SJSA1 (cell line): ENCODE results near the gene MARK2. TPM values are rescaled to one million over a fixed set of nuclear protein-coding genes. Genes with fewer than 3 reads are reported as not detected.

Experiments
- DNase-seq, 2 experiments: peaks; one replicate each; pipeline ENCODE4 v3.0.0-alpha.2; 2015 to 2020; ENCODE audit warnings: low spot score in 2 of 2, low read depth in 1 of 2
- H3K27ac ChIP-seq: fragments of 250-450 bp; sonication (Bioruptor Pico); 2 replicates; pipeline ENCODE4 v1.5.1; 2020; ENCODE audit warnings: mild to moderate bottlenecking, moderate library complexity
- H3K27me3 ChIP-seq: fragments of 250-450 bp; sonication (Bioruptor Pico); replicated peaks from 2 replicates; pipeline ENCODE4 v1.5.1; 2020; ENCODE audit warnings: mild to moderate bottlenecking, moderate library complexity
- H3K36me3 ChIP-seq: fragments of 250-450 bp; sonication (Bioruptor Pico); 2 replicates; pipeline ENCODE4 v1.5.1; 2020; ENCODE audit warnings: mild to moderate bottlenecking
- H3K4me1 ChIP-seq: fragments of 250-450 bp; sonication (Bioruptor Pico); replicated peaks from 2 replicates; pipeline ENCODE4 v1.6.1; 2021; ENCODE audit warnings: mild to moderate bottlenecking
- H3K4me3 ChIP-seq: fragments of 250-450 bp; sonication (Bioruptor Pico); 2 replicates; pipeline ENCODE4 v1.5.1; 2020; ENCODE audit warnings: mild to moderate bottlenecking
- H3K9me3 ChIP-seq: fragments of 250-450 bp; sonication (Bioruptor Pico); replicated peaks from 2 replicates; pipeline ENCODE4 v1.5.1; 2020; ENCODE audit warnings: mild to moderate bottlenecking
- total RNA-seq: library from RNA; depleted of rRNA; stranded (reverse); fragments of >200 nt; shearing (Covaris generic); gene quantifications from 2 replicates; pipeline ENCODE4 v1.2.3, GENCODE V29; 2014

MARK2 gene
- total RNA-seq, 1 experiment from 2014 or later: 29.6 TPM

DNA sequence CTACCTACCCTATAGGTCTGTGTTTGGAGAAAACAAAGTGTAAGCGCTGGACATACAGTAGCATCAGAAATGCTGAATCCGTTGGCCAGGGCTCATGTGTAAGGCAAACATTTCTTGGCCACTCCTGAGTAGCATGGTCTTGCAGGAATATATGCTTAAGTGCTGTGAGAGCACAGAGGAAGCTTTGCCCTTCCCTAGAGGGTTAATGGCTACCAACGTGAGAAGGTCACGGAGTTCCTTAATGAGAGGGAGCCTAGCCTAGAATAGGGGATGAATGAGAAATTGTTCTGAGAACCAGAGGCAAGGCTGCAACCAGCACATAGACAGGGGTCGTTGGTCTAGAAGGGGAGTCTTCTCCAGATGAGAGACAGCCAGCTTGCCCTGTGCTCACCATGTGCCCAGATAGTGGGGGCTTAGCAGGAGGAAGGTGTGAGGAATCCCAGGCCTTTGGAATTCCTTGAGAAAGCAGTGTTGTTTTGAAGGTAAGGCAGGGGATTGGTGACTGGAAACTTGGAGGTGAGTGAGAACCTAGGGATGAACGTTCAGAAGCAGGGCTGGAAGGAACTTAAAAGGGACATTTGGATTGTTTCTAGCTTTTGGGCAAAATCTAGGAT is 48.6 kb downstream of the MARK2 start:
- Histone ChIP-seq H3K27me3 (no peaks in the 10 kb centered on the region), H3K36me3 (peaks cover 39% of the 10 kb centered on the region), H3K4me1 (no peaks in the 10 kb centered on the region; the same call in 1 of the 2 replicates), H3K4me3 (no peak overlapping the region), H3K9me3 (no peaks in the 10 kb centered on the region), H3K27ac (no peak overlapping the region)
- DNase-seq: no peak

DNA sequence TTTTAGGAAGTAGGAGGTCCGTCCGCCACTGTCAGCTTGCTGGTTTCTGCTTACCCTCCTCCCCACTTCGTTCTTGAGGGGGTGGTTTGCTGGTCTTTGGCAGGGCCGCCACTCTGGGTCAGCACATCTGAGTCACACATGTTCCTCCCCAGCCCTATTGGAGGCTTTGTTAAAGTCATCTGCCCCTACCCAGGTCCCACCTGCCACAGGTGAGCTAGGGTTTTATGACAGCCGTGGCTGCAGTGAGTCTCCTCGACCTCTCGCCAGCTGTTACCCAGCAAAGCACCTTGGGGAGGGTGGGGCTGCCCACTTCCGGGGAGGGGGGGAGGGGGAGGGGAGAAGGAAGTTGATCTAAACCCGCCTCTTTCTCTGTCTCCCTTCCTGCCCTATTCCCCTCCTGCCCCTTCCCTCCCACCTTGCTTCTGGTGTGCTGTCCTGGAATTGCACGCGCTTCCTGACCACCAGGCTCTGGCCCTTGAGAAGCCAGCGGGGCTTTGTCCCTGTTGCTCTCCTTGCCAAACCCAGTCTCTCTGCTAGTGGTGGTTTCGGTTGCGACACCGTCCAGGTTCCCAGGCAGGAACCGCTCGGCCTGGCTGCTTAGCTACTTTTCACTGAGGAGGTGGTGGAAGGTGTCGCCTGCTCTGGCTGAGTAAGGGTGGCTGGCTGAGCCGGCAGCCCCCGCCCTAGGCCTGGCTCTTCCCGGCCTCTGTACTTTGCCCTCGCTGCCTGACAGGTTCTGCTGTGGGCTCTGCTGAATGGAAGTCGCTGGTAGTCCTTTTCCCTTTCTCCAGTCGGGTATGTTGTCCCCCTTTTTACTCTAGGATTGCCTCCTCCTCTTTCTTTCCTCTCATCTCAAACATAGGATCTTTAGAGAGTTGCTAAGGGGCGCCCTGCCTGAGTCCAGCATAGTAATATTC is 49.5 kb downstream of the MARK2 start:
- peaks cover 31% of the 10 kb centered on the region for H3K36me3 ChIP-seq
- no peaks in the 10 kb centered on the region for H3K27me3 ChIP-seq
- no peaks in the 10 kb centered on the region for H3K9me3 ChIP-seq
- no peaks in the 10 kb centered on the region; the same call in 1 of the 2 replicates for H3K4me1 ChIP-seq
- no peak overlapping the region for H3K4me3 ChIP-seq
- DNase-seq: no peak
- no peak overlapping the region for H3K27ac ChIP-seq

DNA sequence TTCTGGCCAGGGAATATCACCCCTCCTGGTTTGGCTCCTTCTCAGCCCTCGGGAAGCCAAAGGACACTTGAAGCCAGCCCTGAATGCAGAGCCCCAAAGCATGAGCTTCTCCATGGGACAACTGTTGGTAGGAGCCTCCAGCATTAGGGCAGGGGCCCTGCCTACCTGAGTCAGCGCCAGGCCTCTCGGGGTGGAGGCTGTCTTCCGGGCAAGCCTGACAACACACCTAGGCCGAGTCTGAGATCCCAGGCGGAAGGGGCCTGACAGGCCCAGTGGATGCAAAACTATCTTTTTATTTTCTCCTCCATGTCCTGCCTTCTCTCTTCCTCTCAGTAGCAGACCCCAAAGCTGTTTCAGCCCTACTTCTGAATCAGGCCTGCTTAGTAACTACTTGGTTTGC is 50.4 kb downstream of the MARK2 start:
- DNase-seq: no peak
- Histone ChIP-seq H3K27ac (no peak overlapping the region), H3K36me3 (peaks cover 37% of the 10 kb centered on the region), H3K4me1 (no peaks in the 10 kb centered on the region; the same call in 1 of the 2 replicates), H3K9me3 (no peaks in the 10 kb centered on the region), H3K27me3 (no peaks in the 10 kb centered on the region), H3K4me3 (no peak overlapping the region)

DNA sequence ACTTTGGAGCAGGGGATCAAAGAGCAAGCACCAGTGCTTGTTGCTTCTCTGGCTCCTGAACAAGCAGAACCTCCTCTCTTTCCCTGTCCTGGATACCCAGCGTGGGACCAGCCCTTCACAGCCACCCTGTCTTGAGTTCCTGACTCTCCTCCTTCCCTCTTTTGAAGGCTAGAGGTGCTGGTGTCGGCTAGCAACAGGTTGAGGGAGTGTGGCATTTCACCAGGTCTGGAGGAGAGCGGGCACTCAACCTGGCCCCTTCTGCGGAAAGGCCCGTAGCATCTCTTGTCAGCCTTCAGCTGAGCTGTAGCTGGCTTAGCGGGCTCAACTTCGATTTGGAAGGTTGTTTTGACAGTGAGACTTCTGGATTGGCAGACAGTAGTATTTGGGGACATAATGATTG is 51.5 kb downstream of the MARK2 start:
- no peak for DNase-seq
- Histone ChIP-seq H3K4me3 (no peak overlapping the region), H3K4me1 (no peaks in the 10 kb centered on the region; the same call in 1 of the 2 replicates), H3K36me3 (peaks cover 38% of the 10 kb centered on the region), H3K27ac (no peak overlapping the region), H3K27me3 (no peaks in the 10 kb centered on the region), H3K9me3 (no peaks in the 10 kb centered on the region)

DNA sequence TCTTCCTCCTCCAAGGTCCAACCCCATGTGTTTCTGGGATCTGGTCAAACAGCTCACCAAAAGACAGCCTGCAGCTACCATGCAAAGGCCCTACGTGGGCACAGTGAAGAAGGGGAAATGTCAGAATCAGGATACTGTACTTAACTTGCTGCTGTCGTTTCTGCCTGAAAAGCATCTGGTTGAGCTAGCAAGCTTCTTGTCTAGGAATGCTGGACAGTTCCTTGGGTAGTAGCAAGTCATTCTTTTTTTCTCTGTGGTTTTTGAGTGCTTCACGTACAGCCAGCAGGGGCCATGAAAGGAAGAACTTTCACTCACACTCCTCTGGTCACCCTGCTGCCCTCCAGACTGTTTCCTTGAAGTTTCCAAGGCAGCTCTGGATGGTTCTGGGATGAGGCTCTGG is 53.3 kb downstream of the MARK2 start:
- no peak for DNase-seq
- H3K4me1 ChIP-seq: no peaks in the 10 kb centered on the region; the same call in 1 of the 2 replicates
- no peak overlapping the region for H3K4me3 ChIP-seq
- H3K36me3 ChIP-seq: peaks cover 55% of the 10 kb centered on the region
- no peaks in the 10 kb centered on the region for H3K27me3 ChIP-seq
- H3K9me3 ChIP-seq: no peaks in the 10 kb centered on the region
- no peak overlapping the region for H3K27ac ChIP-seq

GRCh38 chr11:63893355-63893754 is 54.4 kb downstream of the MARK2 start:
- no peaks in the 10 kb centered on the region for H3K9me3 ChIP-seq

GRCh38 chr11:63896071-63896470 is 57.2 kb downstream of the MARK2 start:
- no peak overlapping the region for H3K4me3 ChIP-seq
- no peaks in the 10 kb centered on the region for H3K4me1 ChIP-seq
- H3K27me3 ChIP-seq: no peaks in the 10 kb centered on the region
- peaks cover 76% of the 10 kb centered on the region for H3K36me3 ChIP-seq
- no peaks in the 10 kb centered on the region for H3K9me3 ChIP-seq
- DNase-seq: no peak
- H3K27ac ChIP-seq: no peak overlapping the region

More at GRCh38 chr11:63893355-63893754, 54.4 kb downstream of the MARK2 start:
- DNase-seq: no peak
- Histone ChIP-seq H3K27me3 (no peaks in the 10 kb centered on the region), H3K36me3 (peaks cover 62% of the 10 kb centered on the region), H3K4me3 (no peak overlapping the region), H3K4me1 (no peaks in the 10 kb centered on the region), H3K27ac (no peak overlapping the region)

GRCh38 chr11:63897459-63898146 is 58.7 kb downstream of the MARK2 start:
- H3K9me3 ChIP-seq: no peaks in the 10 kb centered on the region
- no peak for DNase-seq
- H3K4me3 ChIP-seq: no peak overlapping the region
- no peaks in the 10 kb centered on the region for H3K27me3 ChIP-seq
- no peak overlapping the region for H3K27ac ChIP-seq
- H3K4me1 ChIP-seq: no peaks in the 10 kb centered on the region
- H3K36me3 ChIP-seq: peaks cover 85% of the 10 kb centered on the region

GRCh38 chr11:63901660-63902059 is 62.8 kb downstream of the MARK2 start:
- no peaks in the 10 kb centered on the region for H3K27me3 ChIP-seq
- H3K27ac ChIP-seq: no peak overlapping the region
- H3K36me3 ChIP-seq: peaks cover 95% of the 10 kb centered on the region
- H3K4me3 ChIP-seq: no peak overlapping the region
- H3K4me1 ChIP-seq: no peaks in the 10 kb centered on the region
- DNase-seq: no peak
- no peaks in the 10 kb centered on the region for H3K9me3 ChIP-seq

DNA sequence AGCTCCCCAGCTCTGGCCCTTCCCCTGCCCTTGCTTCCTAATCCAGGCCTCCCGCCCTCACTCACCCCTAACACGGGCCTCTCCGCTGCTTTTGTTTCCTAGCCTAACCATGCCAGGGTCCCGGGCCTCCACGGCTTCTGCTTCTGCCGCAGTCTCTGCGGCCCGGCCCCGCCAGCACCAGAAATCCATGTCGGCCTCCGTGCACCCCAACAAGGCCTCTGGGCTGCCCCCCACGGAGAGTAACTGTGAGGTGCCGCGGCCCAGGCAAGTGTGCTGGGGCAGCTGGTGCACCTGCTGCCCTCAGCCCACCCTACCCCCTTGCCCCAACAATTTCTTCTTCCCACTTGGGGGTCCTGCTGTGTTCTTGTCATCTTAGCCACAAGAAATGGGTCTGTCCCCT is 65.0 kb downstream of the MARK2 start:
- no peak overlapping the region for H3K27ac ChIP-seq
- peaks cover 95% of the 10 kb centered on the region for H3K36me3 ChIP-seq
- no peaks in the 10 kb centered on the region for H3K27me3 ChIP-seq
- H3K9me3 ChIP-seq: no peaks in the 10 kb centered on the region
- DNase-seq: no peak
- H3K4me1 ChIP-seq: no peaks in the 10 kb centered on the region; the same call in 1 of the 2 replicates
- H3K4me3 ChIP-seq: no peak overlapping the region

DNA sequence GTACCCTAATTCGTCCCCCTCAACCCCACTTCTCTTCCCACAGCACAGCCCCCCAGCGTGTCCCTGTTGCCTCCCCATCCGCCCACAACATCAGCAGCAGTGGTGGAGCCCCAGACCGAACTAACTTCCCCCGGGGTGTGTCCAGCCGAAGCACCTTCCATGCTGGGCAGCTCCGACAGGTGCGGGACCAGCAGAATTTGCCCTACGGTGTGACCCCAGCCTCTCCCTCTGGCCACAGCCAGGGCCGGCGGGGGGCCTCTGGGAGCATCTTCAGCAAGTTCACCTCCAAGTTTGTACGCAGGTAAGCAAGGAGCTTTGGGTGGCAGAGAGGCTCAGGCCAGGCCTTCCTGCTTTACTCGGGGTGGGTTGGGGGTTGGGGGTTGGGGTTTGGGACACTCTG is 65.8 kb downstream of the MARK2 start:
- no peaks in the 10 kb centered on the region; the same call in 1 of the 2 replicates for H3K4me1 ChIP-seq
- peaks cover 89% of the 10 kb centered on the region for H3K36me3 ChIP-seq
- no peak overlapping the region for H3K4me3 ChIP-seq
- no peak for DNase-seq
- H3K27me3 ChIP-seq: no peaks in the 10 kb centered on the region
- no peak overlapping the region for H3K27ac ChIP-seq
- H3K9me3 ChIP-seq: no peaks in the 10 kb centered on the region

DNA sequence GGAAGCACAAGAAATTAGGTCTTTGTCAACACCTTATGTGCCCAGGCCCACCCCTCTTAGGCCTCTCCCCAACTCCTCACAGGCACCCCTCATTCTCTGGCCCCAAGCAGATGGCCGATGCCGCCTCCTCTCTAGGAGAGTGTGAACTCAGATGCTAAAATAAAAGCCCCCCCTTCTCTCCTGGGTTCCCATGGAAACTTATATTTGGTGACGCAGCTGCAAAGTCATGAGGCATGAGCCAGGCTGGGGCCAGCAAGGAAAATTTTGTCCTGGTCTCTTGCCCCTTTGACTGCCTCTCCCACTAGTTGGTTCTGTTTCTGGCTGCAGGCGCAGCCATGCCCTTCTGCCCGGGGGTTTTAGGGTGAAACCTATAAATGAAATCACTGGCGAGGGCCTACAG is 66.3 kb downstream of the MARK2 start:
- H3K36me3 ChIP-seq: peaks cover 88% of the 10 kb centered on the region

GRCh38 chr11:63906087-63906486 is 67.2 kb downstream of the MARK2 start:
- Histone ChIP-seq H3K4me3 (no peak overlapping the region), H3K36me3 (peaks cover 80% of the 10 kb centered on the region), H3K4me1 (no peaks in the 10 kb centered on the region; the same call in 1 of the 2 replicates), H3K9me3 (no peaks in the 10 kb centered on the region), H3K27me3 (no peaks in the 10 kb centered on the region), H3K27ac (no peak overlapping the region)
- no peak for DNase-seq

More for the DNA sequence above, 66.3 kb downstream of the MARK2 start:
- Histone ChIP-seq H3K4me3 (no peak overlapping the region), H3K4me1 (no peaks in the 10 kb centered on the region; the same call in 1 of the 2 replicates), H3K9me3 (no peaks in the 10 kb centered on the region), H3K27ac (no peak overlapping the region), H3K27me3 (no peaks in the 10 kb centered on the region)
- DNase-seq: no peak
